ENCODE results near the gene ATP2A3.

DNA sequence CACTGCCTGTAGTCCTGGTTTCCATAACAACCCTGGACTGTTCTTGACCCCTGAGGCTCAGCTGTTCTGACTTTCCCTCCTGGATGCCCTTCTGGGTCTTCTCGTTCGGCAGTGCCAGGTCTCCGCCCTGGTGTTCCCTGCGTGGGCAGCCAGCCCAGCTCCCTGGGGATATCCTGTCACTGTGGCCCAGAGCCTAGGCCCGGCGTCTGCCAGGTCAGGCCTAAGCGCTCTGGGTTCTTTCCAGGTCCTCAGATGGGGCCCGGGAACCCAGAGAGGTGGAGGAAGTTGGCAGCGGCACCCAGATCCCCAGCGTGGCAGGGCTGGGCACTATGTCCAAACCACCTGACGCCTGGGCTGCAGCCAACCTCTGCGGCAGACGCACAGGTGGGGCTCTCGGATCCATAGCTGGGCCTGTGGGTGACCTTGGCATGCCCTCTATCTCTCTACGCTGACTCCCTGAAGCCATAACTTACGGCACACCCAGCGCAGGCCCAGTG, 12.5 kb upstream of the ATP2A3 start:
- TF ChIP-seq POLR2A (IDR thresholded peaks at IDR 0.05) = peak in 1 of 3 donors; percentile 18
- TF ChIP-seq, protein P1, sequence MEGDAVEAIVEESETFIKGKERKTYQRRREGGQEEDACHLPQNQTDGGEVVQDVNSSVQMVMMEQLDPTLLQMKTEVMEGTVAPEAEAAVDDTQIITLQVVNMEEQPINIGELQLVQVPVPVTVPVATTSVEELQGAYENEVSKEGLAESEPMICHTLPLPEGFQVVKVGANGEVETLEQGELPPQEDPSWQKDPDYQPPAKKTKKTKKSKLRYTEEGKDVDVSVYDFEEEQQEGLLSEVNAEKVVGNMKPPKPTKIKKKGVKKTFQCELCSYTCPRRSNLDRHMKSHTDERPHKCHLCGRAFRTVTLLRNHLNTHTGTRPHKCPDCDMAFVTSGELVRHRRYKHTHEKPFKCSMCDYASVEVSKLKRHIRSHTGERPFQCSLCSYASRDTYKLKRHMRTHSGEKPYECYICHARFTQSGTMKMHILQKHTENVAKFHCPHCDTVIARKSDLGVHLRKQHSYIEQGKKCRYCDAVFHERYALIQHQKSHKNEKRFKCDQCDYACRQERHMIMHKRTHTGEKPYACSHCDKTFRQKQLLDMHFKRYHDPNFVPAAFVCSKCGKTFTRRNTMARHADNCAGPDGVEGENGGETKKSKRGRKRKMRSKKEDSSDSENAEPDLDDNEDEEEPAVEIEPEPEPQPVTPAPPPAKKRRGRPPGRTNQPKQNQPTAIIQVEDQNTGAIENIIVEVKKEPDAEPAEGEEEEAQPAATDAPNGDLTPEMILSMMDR (IDR thresholded peaks at IDR 0.05) = no peak

Data from body of pancreas (tissue), 4 donors.